HepG2 (cell line): ENCODE measurements around the gene MTHFD1L. TPM values are rescaled to one million over a fixed set of nuclear protein-coding genes. Genes with fewer than 3 reads are reported as not detected.

Experiments used
- CENPT ChIP-seq: sonication (generic); formaldehyde crosslinking; IDR thresholded peaks from 2 replicates; pipeline ENCODE4 v1.8.0; 2022; ENCODE audit warnings: low read depth, mild to moderate bottlenecking, moderate library complexity, missing genetic modification reagents
- PAWR ChIP-seq: sonication (generic); formaldehyde crosslinking; IDR thresholded peaks from 2 replicates; pipeline ENCODE4 v1.4.0; 2020; ENCODE audit warnings: missing genetic modification reagents, mild to moderate bottlenecking, borderline replicate concordance
- POLR2G ChIP-seq: fragments of 200-400 bp; formaldehyde crosslinking; IDR thresholded peaks from 2 replicates; pipeline ENCODE4 v1.6.1; 2018; ENCODE audit warnings: mild to moderate bottlenecking, low read depth, low read length, moderate library complexity
- SP5 ChIP-seq: IDR thresholded peaks from 2 replicates; pipeline ENCODE4 v1.6.1; 2016; ENCODE audit warnings: low read depth, borderline replicate concordance
- TERF1 ChIP-seq: sonication (generic); formaldehyde crosslinking; IDR thresholded peaks from 2 replicates; pipeline ENCODE4 v1.8.0; 2022; ENCODE audit warnings: mild to moderate bottlenecking, missing genetic modification reagents, moderate library complexity
- TRIM24 ChIP-seq: sonication (generic); formaldehyde crosslinking; IDR thresholded peaks from 2 replicates; pipeline ENCODE4 v1.8.0; 2022; ENCODE audit warnings: mild to moderate bottlenecking, missing genetic modification reagents
- UBTF ChIP-seq: sonication (generic); formaldehyde crosslinking; IDR thresholded peaks from 2 replicates; pipeline ENCODE4 v1.4.0; 2020; ENCODE audit warnings: mild to moderate bottlenecking, missing genetic modification reagents
- ZBTB37 ChIP-seq: sonication (generic); formaldehyde crosslinking; IDR thresholded peaks from 2 replicates; pipeline ENCODE4 v1.4.0; 2020; ENCODE audit warnings: mild to moderate bottlenecking, missing genetic modification reagents
- ZBTB8A ChIP-seq: sonication (generic); formaldehyde crosslinking; IDR thresholded peaks from 2 replicates; pipeline ENCODE4 v1.4.0; 2020; ENCODE audit warnings: mild to moderate bottlenecking, low read depth, missing genetic modification reagents, borderline replicate concordance
- ZKSCAN1 ChIP-seq: fragments of 150-350 bp; IDR thresholded peaks from 2 replicates; pipeline ENCODE4 v1.6.1; 2014; ENCODE audit warnings: low read length
- ZNF556 ChIP-seq: sonication (generic); formaldehyde crosslinking; IDR thresholded peaks from 2 replicates; pipeline ENCODE4 v1.4.0; 2020; ENCODE audit warnings: mild to moderate bottlenecking, missing genetic modification reagents, borderline replicate concordance
- ZNF740 ChIP-seq: sonication (generic); formaldehyde crosslinking; IDR thresholded peaks from 2 replicates; pipeline ENCODE4 v1.4.0; 2020; ENCODE audit warnings: missing genetic modification reagents
- ZNF775 ChIP-seq: sonication (generic); formaldehyde crosslinking; IDR thresholded peaks from 2 replicates; pipeline ENCODE4 v1.4.0; 2020; ENCODE audit warnings: missing genetic modification reagents, mild to moderate bottlenecking, moderate library complexity, borderline replicate concordance
- ZSCAN29 ChIP-seq: sonication (generic); formaldehyde crosslinking; conservative IDR thresholded peaks from 2 replicates; pipeline ENCODE4 v1.4.0; 2020; ENCODE audit warnings: mild to moderate bottlenecking, missing genetic modification reagents
- polyA plus RNA-seq, 8 experiments: library from polyadenylated mRNA; depleted of rRNA in 3 of 8; stranded (reverse) in 7 of 8; unstranded in 1 of 8; fragments of >200 nt; fragmentation: Illumina TruSeq in 4 of 8; extraction: Trizol in 4 of 8; gene quantifications; 2 replicates each; pipeline versions ENCODE4 v1.2.1 to v1.2.3, GENCODE V29; 2011 to 2016; ENCODE audit warnings: low read depth in 4 of 8, missing spikeins in 1 of 8, mixed read lengths in 1 of 8; ENCODE audit not compliant: insufficient read depth in 1 of 8
- total RNA-seq, 5 experiments: library from RNA; depleted of rRNA; stranded (reverse); fragments of >200 nt; fragmentation: Illumina TruSeq; extraction: Trizol; gene quantifications; 2 replicates each; pipeline ENCODE4 v1.2.3, GENCODE V29; 2016; ENCODE audit warnings: low read depth in 1 of 5
- TF ChIP-seq, protein P1 (sequence below): sonication (generic); formaldehyde crosslinking; IDR thresholded peaks from 2 replicates; pipeline ENCODE4 v1.4.0; 2020; ENCODE audit warnings: missing genetic modification reagents

MTHFD1L gene
- total and polyA plus RNA-seq, 2 of the 13 experiments (the other 11 are each of a cell fraction or from before 2014, with no cell fraction given): 24.0 to 39.6 TPM

GRCh38 chr6:151012321-151013294 lies 147.1 kb downstream of the MTHFD1L start (continued):
- TF ChIP-seq UBTF (no peak), TERF1 (CRISPR knock-in tag) (no peak), POLR2G (no peak), ZSCAN29 (CRISPR knock-in tag) (no peak), TRIM24 (CRISPR knock-in tag) (no peak), PAWR (CRISPR knock-in tag) (no peak), ZNF556 (no peak), SP5 (0 out of 2 replicates have a peak, but pooled peaks have one; percentile 15), ZKSCAN1 (no peak), ZNF740 (CRISPR knock-in tag) (no peak), ZNF775 (CRISPR knock-in tag) (no peak), CENPT (CRISPR knock-in tag) (no peak), ZBTB37 (CRISPR knock-in tag) (no peak), ZBTB8A (no peak)
- TF ChIP-seq, protein P1, sequence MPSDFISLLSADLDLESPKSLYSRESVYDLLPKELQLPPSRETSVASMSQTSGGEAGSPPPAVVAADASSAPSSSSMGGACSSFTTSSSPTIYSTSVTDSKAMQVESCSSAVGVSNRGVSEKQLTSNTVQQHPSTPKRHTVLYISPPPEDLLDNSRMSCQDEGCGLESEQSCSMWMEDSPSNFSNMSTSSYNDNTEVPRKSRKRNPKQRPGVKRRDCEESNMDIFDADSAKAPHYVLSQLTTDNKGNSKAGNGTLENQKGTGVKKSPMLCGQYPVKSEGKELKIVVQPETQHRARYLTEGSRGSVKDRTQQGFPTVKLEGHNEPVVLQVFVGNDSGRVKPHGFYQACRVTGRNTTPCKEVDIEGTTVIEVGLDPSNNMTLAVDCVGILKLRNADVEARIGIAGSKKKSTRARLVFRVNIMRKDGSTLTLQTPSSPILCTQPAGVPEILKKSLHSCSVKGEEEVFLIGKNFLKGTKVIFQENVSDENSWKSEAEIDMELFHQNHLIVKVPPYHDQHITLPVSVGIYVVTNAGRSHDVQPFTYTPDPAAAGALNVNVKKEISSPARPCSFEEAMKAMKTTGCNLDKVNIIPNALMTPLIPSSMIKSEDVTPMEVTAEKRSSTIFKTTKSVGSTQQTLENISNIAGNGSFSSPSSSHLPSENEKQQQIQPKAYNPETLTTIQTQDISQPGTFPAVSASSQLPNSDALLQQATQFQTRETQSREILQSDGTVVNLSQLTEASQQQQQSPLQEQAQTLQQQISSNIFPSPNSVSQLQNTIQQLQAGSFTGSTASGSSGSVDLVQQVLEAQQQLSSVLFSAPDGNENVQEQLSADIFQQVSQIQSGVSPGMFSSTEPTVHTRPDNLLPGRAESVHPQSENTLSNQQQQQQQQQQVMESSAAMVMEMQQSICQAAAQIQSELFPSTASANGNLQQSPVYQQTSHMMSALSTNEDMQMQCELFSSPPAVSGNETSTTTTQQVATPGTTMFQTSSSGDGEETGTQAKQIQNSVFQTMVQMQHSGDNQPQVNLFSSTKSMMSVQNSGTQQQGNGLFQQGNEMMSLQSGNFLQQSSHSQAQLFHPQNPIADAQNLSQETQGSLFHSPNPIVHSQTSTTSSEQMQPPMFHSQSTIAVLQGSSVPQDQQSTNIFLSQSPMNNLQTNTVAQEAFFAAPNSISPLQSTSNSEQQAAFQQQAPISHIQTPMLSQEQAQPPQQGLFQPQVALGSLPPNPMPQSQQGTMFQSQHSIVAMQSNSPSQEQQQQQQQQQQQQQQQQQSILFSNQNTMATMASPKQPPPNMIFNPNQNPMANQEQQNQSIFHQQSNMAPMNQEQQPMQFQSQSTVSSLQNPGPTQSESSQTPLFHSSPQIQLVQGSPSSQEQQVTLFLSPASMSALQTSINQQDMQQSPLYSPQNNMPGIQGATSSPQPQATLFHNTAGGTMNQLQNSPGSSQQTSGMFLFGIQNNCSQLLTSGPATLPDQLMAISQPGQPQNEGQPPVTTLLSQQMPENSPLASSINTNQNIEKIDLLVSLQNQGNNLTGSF: no peak
